Measurements from ENCODE around the gene CCDC178.
"Not testable (repeated sequence)": the region's sequence is repeated elsewhere in the genome, so short reads cannot be mapped to it uniquely, and the experiment has no call there.

CCDC178 gene

GRCh38 chr18:33181016-33181415 is 259.5 kb downstream of the CCDC178 start:
- H3K79me2 ChIP-seq (ENCODE audit: insufficient read depth, low read length): no peaks in the 10 kb centered on the region

DNA sequence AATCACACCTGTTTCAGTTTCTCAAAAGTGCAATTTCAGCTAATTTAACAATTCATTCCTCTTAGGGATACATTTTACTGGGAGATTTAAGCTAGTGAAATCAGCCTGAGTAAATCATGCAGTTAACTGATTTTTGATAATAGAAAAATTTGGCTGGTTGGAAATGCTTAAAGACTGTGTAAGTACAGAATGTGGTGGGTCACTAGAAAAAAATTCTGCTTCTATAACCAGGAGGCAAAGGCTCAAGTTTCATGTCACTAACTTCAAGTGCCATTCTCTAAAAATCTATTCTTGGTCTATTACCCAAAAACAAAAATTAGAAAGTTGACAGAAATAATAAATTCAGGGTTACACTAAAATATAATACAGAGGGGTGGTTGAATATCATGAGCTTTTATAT is 271.3 kb downstream of the CCDC178 start:
- Histone ChIP-seq H3K36me3 (ENCODE audit: insufficient read depth, low read length) (no peaks in the 10 kb centered on the region), H2AFZ (ENCODE audit: low read length) (no peak overlapping the region), H4K20me1 (ENCODE audit: insufficient read depth, low read length) (no peaks in the 10 kb centered on the region), H3K4me1 (ENCODE audit: insufficient read depth, low read length, severe bottlenecking) (no peaks in the 10 kb centered on the region), H3K4me3 (ENCODE audit: low read depth, low read length, poor library complexity, severe bottlenecking) (no peak overlapping the region), H3K9me3 (ENCODE audit: low read length) (no peaks in the 10 kb centered on the region), H3K9ac (ENCODE audit: low read length) (no peak overlapping the region), H3K79me2 (ENCODE audit: insufficient read depth, low read length) (no peaks in the 10 kb centered on the region), H3F3A (ENCODE audit: insufficient read depth, low read length) (no peaks in the 10 kb centered on the region), H3K27me3 (ENCODE audit: insufficient read depth, low read length) (no peaks in the 10 kb centered on the region), H3K9me2 (ENCODE audit: low read depth, low read length) (no peaks in the 10 kb centered on the region), H3K27ac (ENCODE audit: low read depth, low read length, poor library complexity, severe bottlenecking) (no peak overlapping the region), H3K4me2 (ENCODE audit: low read length) (no peak overlapping the region)
- TF ChIP-seq EZH2 (IDR thresholded peaks at IDR 0.05; ENCODE audit: borderline replicate concordance, low read length) (no peak), CTCF (IDR thresholded peaks at IDR 0.05; ENCODE audit: low read length) (no peak)

More at GRCh38 chr18:33181016-33181415, 259.5 kb downstream of the CCDC178 start:
- Histone ChIP-seq H4K20me1 (ENCODE audit: insufficient read depth, low read length) (no peaks in the 10 kb centered on the region), H3K9me2 (ENCODE audit: low read depth, low read length) (no peaks in the 10 kb centered on the region), H3K36me3 (ENCODE audit: insufficient read depth, low read length) (no peaks in the 10 kb centered on the region), H3K27me3 (ENCODE audit: insufficient read depth, low read length) (no peaks in the 10 kb centered on the region), H2AFZ (ENCODE audit: low read length) (no peak overlapping the region), H3K4me1 (ENCODE audit: insufficient read depth, low read length, severe bottlenecking) (no peaks in the 10 kb centered on the region), H3K9ac (ENCODE audit: low read length) (no peak overlapping the region), H3K4me2 (ENCODE audit: low read length) (no peak overlapping the region), H3K9me3 (ENCODE audit: low read length) (no peaks in the 10 kb centered on the region), H3K4me3 (ENCODE audit: low read depth, low read length, poor library complexity, severe bottlenecking) (no peak overlapping the region), H3F3A (ENCODE audit: insufficient read depth, low read length) (no peaks in the 10 kb centered on the region), H3K27ac (ENCODE audit: low read depth, low read length, poor library complexity, severe bottlenecking) (no peak overlapping the region)
- TF ChIP-seq CTCF (IDR thresholded peaks at IDR 0.05; ENCODE audit: low read length) (no peak), EZH2 (IDR thresholded peaks at IDR 0.05; ENCODE audit: borderline replicate concordance, low read length) (no peak)

- H3K9me2 ChIP-seq (ENCODE audit: low read depth, low read length); H2AFZ ChIP-seq (ENCODE audit: low read length); H3K4me2 ChIP-seq (ENCODE audit: low read length); H4K20me1 ChIP-seq (ENCODE audit: insufficient read depth, low read length); H3K9ac ChIP-seq (ENCODE audit: low read length); H3K27me3 ChIP-seq (ENCODE audit: insufficient read depth, low read length); H3K4me3 ChIP-seq (ENCODE audit: low read depth, low read length, poor library complexity, severe bottlenecking); H3K36me3 ChIP-seq (ENCODE audit: insufficient read depth, low read length); H3K79me2 ChIP-seq (ENCODE audit: insufficient read depth, low read length); H3K9me3 ChIP-seq (ENCODE audit: low read length); H3K4me1 ChIP-seq (ENCODE audit: insufficient read depth, low read length, severe bottlenecking); H3F3A ChIP-seq (ENCODE audit: insufficient read depth, low read length); H3K27ac ChIP-seq (ENCODE audit: low read depth, low read length, poor library complexity, severe bottlenecking): not testable (repeated sequence)
These were observed 276.4 kb downstream of the CCDC178 start for GRCh38 chr18:33164121-33164520.

- Histone ChIP-seq H3K9me2 (ENCODE audit: low read depth, low read length) (no peaks in the 10 kb centered on the region), H3K9me3 (ENCODE audit: low read length) (no peaks in the 10 kb centered on the region), H3K4me1 (ENCODE audit: insufficient read depth, low read length, severe bottlenecking) (no peaks in the 10 kb centered on the region), H4K20me1 (ENCODE audit: insufficient read depth, low read length) (no peaks in the 10 kb centered on the region), H2AFZ (ENCODE audit: low read length) (no peak overlapping the region), H3K36me3 (ENCODE audit: insufficient read depth, low read length) (no peaks in the 10 kb centered on the region), H3K27ac (ENCODE audit: low read depth, low read length, poor library complexity, severe bottlenecking) (no peak overlapping the region), H3K27me3 (ENCODE audit: insufficient read depth, low read length) (no peaks in the 10 kb centered on the region), H3K4me2 (ENCODE audit: low read length) (no peak overlapping the region), H3F3A (ENCODE audit: insufficient read depth, low read length) (no peaks in the 10 kb centered on the region), H3K4me3 (ENCODE audit: low read depth, low read length, poor library complexity, severe bottlenecking) (no peak overlapping the region), H3K79me2 (ENCODE audit: insufficient read depth, low read length) (no peaks in the 10 kb centered on the region), H3K9ac (ENCODE audit: low read length) (no peak overlapping the region)
- TF ChIP-seq EZH2 (IDR thresholded peaks at IDR 0.05; ENCODE audit: borderline replicate concordance, low read length) (no peak), CTCF (IDR thresholded peaks at IDR 0.05; ENCODE audit: low read length) (no peak)
These were observed 279.4 kb downstream of the CCDC178 start for GRCh38 chr18:33161131-33161530.
